Endothelial cell (in vitro differentiated cells): Measurements from ENCODE around the gene ACTR1B. TPM values are rescaled to one million over a fixed set of nuclear protein-coding genes. Genes with fewer than 3 reads are reported as not detected.

ENCODE experiments used
- DNase-seq: peaks from one replicate; pipeline ENCODE4 v3.0.0; 2021; ENCODE audit warnings: low spot score
- H3K27ac Mint-ChIP-seq: one replicate; pipeline ENCODE4 v1.8.0; 2021; ENCODE audit warnings: mixed read lengths, inconsistent platforms; ENCODE audit not compliant: unreplicated experiment
- H3K27me3 Mint-ChIP-seq: one replicate; pipeline ENCODE4 v1.8.0; 2021; ENCODE audit warnings: mild to moderate bottlenecking, moderate library complexity, mixed read lengths, inconsistent platforms; ENCODE audit not compliant: unreplicated experiment
- H3K36me3 Mint-ChIP-seq: one replicate; pipeline ENCODE4 v1.8.0; 2021; ENCODE audit warnings: mild to moderate bottlenecking, low read depth, mixed read lengths, inconsistent platforms; ENCODE audit not compliant: unreplicated experiment
- H3K4me1 Mint-ChIP-seq: one replicate; pipeline ENCODE4 v1.8.0; 2021; ENCODE audit warnings: mild to moderate bottlenecking, mixed read lengths, inconsistent platforms; ENCODE audit not compliant: unreplicated experiment
- H3K4me3 Mint-ChIP-seq: one replicate; pipeline ENCODE4 v1.8.0; 2021; ENCODE audit warnings: mild to moderate bottlenecking, mixed read lengths, inconsistent platforms; ENCODE audit not compliant: unreplicated experiment
- H3K9me3 Mint-ChIP-seq: one replicate; pipeline ENCODE4 v1.8.0; 2021; ENCODE audit warnings: mixed read lengths, inconsistent platforms; ENCODE audit not compliant: unreplicated experiment
- total RNA-seq: library from RNA; stranded (reverse); fragmentation: NEBNext Ultra II Directional; extraction: Animal tissue kit (Norgen Biotek cat#: 25700); gene quantifications from one replicate; pipeline ENCODE4 v1.2.1, GENCODE V29; 2021; ENCODE audit not compliant: unreplicated experiment
- TF ChIP-seq, protein P1 (sequence below): fragments of 200-600 bp; sonication (generic); IDR thresholded peaks from one replicate; pipeline ENCODE4 v1.5.0; 2021; ENCODE audit warnings: antibody characterized with exemption; ENCODE audit not compliant: unreplicated experiment

ACTR1B gene
- total RNA-seq, 1 donor from 2014 or later, result 52.1 TPM

DNA sequence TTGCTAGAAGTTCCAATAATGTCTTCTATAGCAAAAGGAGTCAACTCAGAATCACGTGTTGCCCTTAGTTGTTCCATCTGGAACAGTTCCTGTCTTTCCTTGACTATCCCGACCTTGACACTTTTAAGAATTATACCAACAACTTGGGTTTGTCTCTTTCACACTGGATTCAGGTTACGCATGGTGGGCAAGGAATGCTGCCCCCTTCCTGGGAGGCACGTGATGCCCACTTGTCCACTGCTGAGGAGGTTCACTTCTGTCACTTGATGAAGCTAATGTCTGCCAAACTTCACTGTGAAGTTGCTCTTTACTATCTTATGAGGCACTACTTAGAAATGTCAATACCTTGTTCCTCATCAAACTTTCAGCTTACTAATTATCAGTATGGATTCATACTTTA is 12.7 kb downstream of the ACTR1B start:
- Mint-ChIP-seq H3K27ac (no peak overlapping the region), H3K4me3 (no peak overlapping the region), H3K36me3 (peaks cover 40% of the 10 kb centered on the region), H3K9me3 (peaks cover 3% of the 10 kb centered on the region), H3K4me1 (peaks cover 9% of the 10 kb centered on the region), H3K27me3 (peaks cover 5% of the 10 kb centered on the region)
- DNase-seq, result no peak
- TF ChIP-seq, protein P1, sequence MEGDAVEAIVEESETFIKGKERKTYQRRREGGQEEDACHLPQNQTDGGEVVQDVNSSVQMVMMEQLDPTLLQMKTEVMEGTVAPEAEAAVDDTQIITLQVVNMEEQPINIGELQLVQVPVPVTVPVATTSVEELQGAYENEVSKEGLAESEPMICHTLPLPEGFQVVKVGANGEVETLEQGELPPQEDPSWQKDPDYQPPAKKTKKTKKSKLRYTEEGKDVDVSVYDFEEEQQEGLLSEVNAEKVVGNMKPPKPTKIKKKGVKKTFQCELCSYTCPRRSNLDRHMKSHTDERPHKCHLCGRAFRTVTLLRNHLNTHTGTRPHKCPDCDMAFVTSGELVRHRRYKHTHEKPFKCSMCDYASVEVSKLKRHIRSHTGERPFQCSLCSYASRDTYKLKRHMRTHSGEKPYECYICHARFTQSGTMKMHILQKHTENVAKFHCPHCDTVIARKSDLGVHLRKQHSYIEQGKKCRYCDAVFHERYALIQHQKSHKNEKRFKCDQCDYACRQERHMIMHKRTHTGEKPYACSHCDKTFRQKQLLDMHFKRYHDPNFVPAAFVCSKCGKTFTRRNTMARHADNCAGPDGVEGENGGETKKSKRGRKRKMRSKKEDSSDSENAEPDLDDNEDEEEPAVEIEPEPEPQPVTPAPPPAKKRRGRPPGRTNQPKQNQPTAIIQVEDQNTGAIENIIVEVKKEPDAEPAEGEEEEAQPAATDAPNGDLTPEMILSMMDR, result no peak

DNA sequence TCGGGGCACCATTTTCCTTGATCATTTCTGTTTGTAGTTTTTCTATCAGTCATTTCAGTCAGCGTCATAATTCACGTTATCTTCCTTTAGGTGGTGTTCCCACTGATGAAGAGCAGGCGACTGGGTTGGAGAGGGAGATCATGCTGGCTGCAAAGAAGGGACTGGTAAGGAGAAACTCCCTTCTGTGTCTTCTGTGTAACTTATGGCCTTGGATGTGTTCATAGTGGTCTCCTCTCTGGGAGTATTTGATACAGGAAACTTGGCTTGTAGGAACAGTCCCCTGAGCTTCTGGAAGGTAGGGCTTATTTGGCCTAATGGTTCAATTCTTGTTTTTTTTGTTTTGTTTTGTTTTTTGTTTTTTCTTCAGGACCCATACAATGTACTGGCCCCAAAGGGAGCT is 16.9 kb downstream of the ACTR1B start:
- TF ChIP-seq, protein P1, result no peak
- Mint-ChIP-seq H3K4me3 (peak overlapping the region; percentile 94), H3K9me3 (no peaks in the 10 kb centered on the region), H3K27ac (peak overlapping the region; percentile 51), H3K27me3 (no peaks in the 10 kb centered on the region), H3K36me3 (peaks cover 18% of the 10 kb centered on the region), H3K4me1 (peaks cover 14% of the 10 kb centered on the region)
- DNase-seq, result no peak

DNA sequence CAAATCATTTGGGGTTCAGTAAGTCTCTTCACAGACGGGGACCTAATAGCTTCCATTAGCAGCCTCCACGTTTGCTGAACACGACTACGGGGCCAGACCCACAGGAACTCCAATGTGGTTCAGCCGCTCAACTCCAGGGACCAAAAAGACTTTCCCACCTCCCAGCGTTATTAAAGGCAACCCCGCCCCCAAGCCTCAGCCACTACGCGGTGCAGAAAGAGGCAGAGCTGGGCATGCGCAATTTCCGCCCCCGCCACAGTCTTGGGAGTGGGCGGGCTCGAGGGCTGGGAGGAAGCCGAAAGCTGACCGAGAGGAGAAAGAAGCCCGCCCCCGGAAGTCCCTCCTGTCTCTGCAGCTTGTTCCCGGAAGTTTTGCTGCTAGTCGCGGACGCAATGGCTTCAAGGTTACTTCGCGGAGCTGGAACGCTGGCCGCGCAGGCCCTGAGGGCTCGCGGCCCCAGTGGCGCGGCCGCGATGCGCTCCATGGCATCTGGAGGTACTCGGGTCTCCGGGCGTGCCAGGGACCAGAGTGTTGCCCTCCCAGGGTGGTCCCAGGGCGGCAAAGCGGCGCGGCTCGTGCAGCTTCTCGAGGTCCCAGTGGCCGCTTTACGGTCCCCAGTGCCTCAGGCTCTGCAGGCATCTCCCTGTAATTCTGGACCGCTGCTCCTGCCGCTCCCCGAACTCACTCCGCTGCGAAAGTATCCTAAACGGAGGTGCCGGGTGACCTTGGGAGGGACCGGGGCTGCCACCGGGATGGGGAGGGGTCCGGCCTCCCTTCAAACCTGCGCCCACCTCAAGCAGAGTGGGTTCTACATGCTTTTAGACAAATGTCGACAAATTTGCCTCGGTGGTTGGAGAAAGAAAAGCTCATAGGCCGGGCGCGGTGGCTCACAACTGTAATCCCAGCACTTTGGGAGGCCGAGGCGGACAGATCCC is 17.9 kb downstream of the ACTR1B start, which contains the start of gene COX5B:
Gene COX5B, plus strand, starts transcription at position 368 of the 935 bp plus-strand sequence. Its CDS starts 25 bp downstream, at position 393.
- no peaks in the 10 kb centered on the region for H3K27me3 Mint-ChIP-seq
- H3K36me3 Mint-ChIP-seq, result peaks cover 15% of the 10 kb centered on the region
- peak within 1 kb of the TSS; percentile 94 for H3K4me3 Mint-ChIP-seq
- H3K27ac Mint-ChIP-seq, result peak within 1 kb of the TSS; percentile 99
- H3K4me1 Mint-ChIP-seq, result peaks cover 14% of the 10 kb centered on the region
- H3K9me3 Mint-ChIP-seq, result no peaks in the 10 kb centered on the region
- peak; percentile 97 for DNase-seq
- TF ChIP-seq, protein P1, result no peak

DNA sequence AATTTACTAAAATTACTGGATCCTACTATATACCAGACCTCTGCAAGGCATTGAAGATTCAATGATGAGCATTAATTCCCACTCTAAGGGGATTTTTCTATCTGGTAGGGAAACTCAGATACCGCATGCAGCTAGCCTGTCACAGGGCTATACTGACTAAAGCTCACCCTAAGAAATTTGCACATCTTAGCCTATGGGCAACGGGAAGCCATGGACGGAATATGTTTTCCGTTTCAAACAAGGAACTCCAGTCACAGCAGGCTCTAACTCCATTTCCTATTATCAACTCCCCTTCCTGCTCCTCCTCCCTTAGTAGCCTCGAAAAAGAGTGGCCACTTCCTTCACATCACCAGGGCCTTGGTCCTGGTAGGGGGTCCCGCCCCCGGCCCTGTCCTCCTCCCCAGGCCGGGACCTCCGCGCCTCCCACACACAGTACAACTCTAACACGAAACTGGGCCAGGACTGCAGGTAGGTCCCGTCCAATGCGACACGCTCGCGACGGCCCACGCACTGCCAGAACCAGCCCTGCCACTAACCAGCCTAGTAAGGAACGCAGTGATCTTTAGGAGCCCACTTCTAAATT is 18.6 kb downstream of the ACTR1B start:
- peak; percentile 33 for DNase-seq
- H3K27me3 Mint-ChIP-seq, result no peaks in the 10 kb centered on the region
- peaks cover 14% of the 10 kb centered on the region for H3K4me1 Mint-ChIP-seq
- H3K9me3 Mint-ChIP-seq, result no peaks in the 10 kb centered on the region
- peak overlapping the region; percentile 94 for H3K4me3 Mint-ChIP-seq
- peaks cover 15% of the 10 kb centered on the region for H3K36me3 Mint-ChIP-seq
- peak overlapping the region; percentile 99 for H3K27ac Mint-ChIP-seq
- TF ChIP-seq, protein P1, result no peak
